OCI-LY7 (cell line): ENCODE data around the gene SCUBE2. TPM values are rescaled to one million over a fixed set of nuclear protein-coding genes. Genes with fewer than 3 reads are reported as not detected.

Experiments
- BruUV-seq: library from RNA; stranded (reverse); fragments of 400-500 nt; replicated peaks from 2 replicates; lab custom pipeline; 2021; lab: Mats Ljungman, UMichigan
- CTCF ChIA-PET: fragments of 300-600 bp; sonication (Branson Sonifier 250); formaldehyde crosslinking; loops from one replicate; lab custom pipeline; 2022; ENCODE audit warnings: antibody characterized with exemption; ENCODE audit not compliant: unreplicated experiment; lab: Charles Lee
- POLR2A ChIA-PET: fragments of 300-600 bp; sonication (Branson Sonifier 250); formaldehyde crosslinking; loops from one replicate; lab custom pipeline; 2022; ENCODE audit warnings: antibody characterized with exemption; lab: Charles Lee
- DNase-seq: peaks from one replicate; pipeline ENCODE4 v3.0.0-alpha.2; 2015; ENCODE audit warnings: low spot score
- H2AFZ ChIP-seq: fragments of 200-600 bp; sonication (generic), shearing (Covaris generic); 2 replicates; pipeline ENCODE4 v1.6.1; 2014; ENCODE audit warnings: mild to moderate bottlenecking, antibody characterized with exemption, low read length, moderate library complexity
- H3K27ac ChIP-seq: fragments of 200-600 bp; sonication (generic); 2 replicates; pipeline ENCODE4 v1.5.1; 2014; ENCODE audit warnings: mixed run types, low read depth, mild to moderate bottlenecking, moderate library complexity, low read length, inconsistent platforms; ENCODE audit not compliant: poor library complexity, severe bottlenecking
- H3K36me3 ChIP-seq: fragments of 200-600 bp; sonication (generic); 2 replicates; pipeline ENCODE4 v1.6.1; 2014; ENCODE audit warnings: mild to moderate bottlenecking, antibody characterized with exemption, low read length, moderate library complexity, mixed read lengths; ENCODE audit not compliant: insufficient read depth
- H3K4me1 ChIP-seq: fragments of 200-600 bp; sonication (generic); 2 replicates; pipeline ENCODE4 v1.5.1; 2014; ENCODE audit warnings: mild to moderate bottlenecking, low read length; ENCODE audit not compliant: insufficient read depth, poor library complexity, severe bottlenecking
- H3K4me2 ChIP-seq: fragments of 200-600 bp; sonication (generic); 2 replicates; pipeline ENCODE4 v1.6.1; 2014; ENCODE audit warnings: mild to moderate bottlenecking, low read length
- H3K4me3 ChIP-seq: fragments of 200-600 bp; sonication (generic); 2 replicates; pipeline ENCODE4 v1.5.1; 2014; ENCODE audit warnings: mild to moderate bottlenecking, low read depth, low read length; ENCODE audit not compliant: poor library complexity, severe bottlenecking
- H3K79me2 ChIP-seq: fragments of 200-600 bp; sonication (generic); 2 replicates; pipeline ENCODE4 v1.6.1; 2016; ENCODE audit warnings: low read depth, mild to moderate bottlenecking, low read length, moderate library complexity, mixed read lengths; ENCODE audit not compliant: insufficient read depth
- H3K9me2 ChIP-seq: fragments of 200-600 bp; sonication (generic); 2 replicates; pipeline ENCODE4 v1.6.1; 2016; ENCODE audit warnings: mild to moderate bottlenecking, low read length, mixed read lengths; ENCODE audit not compliant: insufficient read depth
- H3K9me3 ChIP-seq: fragments of 200-600 bp; sonication (generic); 2 replicates; pipeline ENCODE4 v1.6.1; 2014; ENCODE audit warnings: mild to moderate bottlenecking, mixed run types, low read length, mixed read lengths
- H4K20me1 ChIP-seq: fragments of 200-600 bp; sonication (generic); 2 replicates; pipeline ENCODE4 v1.6.1; 2014; ENCODE audit warnings: mild to moderate bottlenecking, antibody characterized with exemption, low read length, moderate library complexity, mixed read lengths; ENCODE audit not compliant: insufficient read depth
- EZH2phosphoT487 ChIP-seq: fragments of 200-600 bp; sonication (generic); IDR thresholded peaks from 2 replicates; pipeline ENCODE4 v1.6.1; 2018; ENCODE audit warnings: low read depth, borderline replicate concordance, mild to moderate bottlenecking, mixed run types, antibody characterized with exemption, low read length, moderate library complexity, mixed read lengths
- intact Hi-C: fragments of 100-400 bp; cut with micrococcal nuclease; formaldehyde crosslinking; loops from one replicate; pipeline ENCODE4 v1.10.0; 2022; ENCODE audit not compliant: unreplicated experiment
- total RNA-seq, 2 experiments: library from RNA; depleted of rRNA in 1 of 2; stranded (reverse); fragments of >200 nt in 1 of 2; shearing (Covaris generic) in 1 of 2; gene quantifications; 2 replicates each; pipeline ENCODE4 v1.2.3, GENCODE V29; 2014 to 2022
- TF ChIP-seq, protein P1 (sequence below): fragments of 200-600 bp; sonication (generic); conservative IDR thresholded peaks from 2 replicates; pipeline ENCODE4 v1.5.1; 2014; ENCODE audit warnings: mild to moderate bottlenecking, antibody characterized with exemption, low read length, moderate library complexity, mixed read lengths

The SCUBE2 gene
- total RNA-seq, 2 experiments from 2014 or later, result not detected

DNA sequence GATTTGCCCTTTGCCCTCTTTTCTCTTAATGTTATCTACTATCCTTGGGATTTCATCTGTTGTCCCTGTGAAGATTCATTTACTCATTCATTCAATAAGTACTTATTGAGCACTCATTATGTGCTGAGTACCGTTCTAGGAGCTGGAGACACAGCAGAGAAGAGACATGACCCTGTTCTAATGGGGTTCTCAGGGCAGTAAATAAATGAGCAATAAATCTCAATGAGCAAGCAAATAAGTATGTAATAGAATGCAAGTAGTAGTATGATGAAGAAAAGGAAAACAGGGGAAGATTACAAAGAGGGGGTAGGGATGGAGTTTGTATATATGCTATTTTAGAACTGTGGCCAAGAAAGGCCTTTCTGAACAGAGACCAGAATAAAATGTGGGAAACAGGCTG is 53.4 kb downstream of the SCUBE2 start:
- Histone ChIP-seq H3K4me3 (no peak overlapping the region), H3K9me2 (no peaks in the 10 kb centered on the region), H3K4me1 (no peaks in the 10 kb centered on the region), H4K20me1 (no peaks in the 10 kb centered on the region), H2AFZ (no peak overlapping the region), H3K9me3 (no peaks in the 10 kb centered on the region), H3K36me3 (no peaks in the 10 kb centered on the region), H3K4me2 (no peak overlapping the region), H3K79me2 (no peaks in the 10 kb centered on the region), H3K27ac (no peak overlapping the region)
- DNase-seq, result no peak
- no TSS peak for BruUV-seq
- intact Hi-C loops, result no loop called here
- CTCF ChIA-PET, result no interaction called here
- POLR2A ChIA-PET, result interaction anchor here (0.5 kb wide), 1 partner anchor 209 kb away, joined by 5 read pairs; no protein-coding TSS in a partner anchor
- no peak for TF ChIP-seq EZH2phosphoT487
- TF ChIP-seq, protein P1, sequence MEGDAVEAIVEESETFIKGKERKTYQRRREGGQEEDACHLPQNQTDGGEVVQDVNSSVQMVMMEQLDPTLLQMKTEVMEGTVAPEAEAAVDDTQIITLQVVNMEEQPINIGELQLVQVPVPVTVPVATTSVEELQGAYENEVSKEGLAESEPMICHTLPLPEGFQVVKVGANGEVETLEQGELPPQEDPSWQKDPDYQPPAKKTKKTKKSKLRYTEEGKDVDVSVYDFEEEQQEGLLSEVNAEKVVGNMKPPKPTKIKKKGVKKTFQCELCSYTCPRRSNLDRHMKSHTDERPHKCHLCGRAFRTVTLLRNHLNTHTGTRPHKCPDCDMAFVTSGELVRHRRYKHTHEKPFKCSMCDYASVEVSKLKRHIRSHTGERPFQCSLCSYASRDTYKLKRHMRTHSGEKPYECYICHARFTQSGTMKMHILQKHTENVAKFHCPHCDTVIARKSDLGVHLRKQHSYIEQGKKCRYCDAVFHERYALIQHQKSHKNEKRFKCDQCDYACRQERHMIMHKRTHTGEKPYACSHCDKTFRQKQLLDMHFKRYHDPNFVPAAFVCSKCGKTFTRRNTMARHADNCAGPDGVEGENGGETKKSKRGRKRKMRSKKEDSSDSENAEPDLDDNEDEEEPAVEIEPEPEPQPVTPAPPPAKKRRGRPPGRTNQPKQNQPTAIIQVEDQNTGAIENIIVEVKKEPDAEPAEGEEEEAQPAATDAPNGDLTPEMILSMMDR, result no peak

DNA sequence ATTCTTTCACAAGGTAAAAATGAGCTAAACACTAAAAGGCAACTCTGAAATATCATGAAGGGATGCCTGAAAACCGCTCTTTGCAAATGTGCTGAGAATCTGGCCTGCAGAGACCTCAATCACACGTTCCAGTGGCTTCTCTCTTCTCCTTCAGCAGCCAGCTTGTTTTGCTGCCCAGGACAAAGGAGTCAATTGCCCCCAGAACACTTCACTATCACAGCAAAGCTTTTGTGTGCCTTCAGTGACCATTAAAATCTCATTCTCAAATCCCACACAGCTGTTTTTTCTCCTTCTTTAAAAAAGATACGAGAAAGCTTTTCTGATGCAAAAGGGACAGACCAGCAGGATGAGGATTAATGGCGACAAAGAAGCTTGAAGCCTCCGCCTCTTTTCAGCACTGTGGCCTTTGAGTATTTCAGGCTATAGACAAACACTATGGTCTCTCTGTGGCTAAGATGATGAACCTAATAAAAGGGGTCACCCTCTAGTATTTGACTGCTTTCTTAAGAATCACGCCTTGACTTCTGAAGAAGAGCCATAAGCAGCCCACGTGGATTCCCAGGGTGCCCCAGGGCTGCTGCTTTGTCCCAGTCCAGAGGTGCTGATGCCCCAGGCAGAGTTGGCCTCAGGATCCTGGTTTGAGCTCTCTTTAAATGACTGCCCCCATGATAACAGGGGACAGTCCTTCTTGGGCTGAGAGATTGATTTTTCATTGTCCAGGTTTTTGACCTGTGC is 54.2 kb downstream of the SCUBE2 start:
- intact Hi-C loops, result no loop called here
- no peaks in the 10 kb centered on the region for H3K9me3 ChIP-seq
- H3K4me2 ChIP-seq, result no peak overlapping the region
- no TSS peak for BruUV-seq
- no peaks in the 10 kb centered on the region for H3K79me2 ChIP-seq
- H2AFZ ChIP-seq, result no peak overlapping the region
- ChIA-PET POLR2A (interaction anchor here (0.6 to 2.0 kb wide), 2 partner anchors 8 to 872 kb away, joined by 7 to 8 read pairs; no protein-coding TSS in a partner anchor), CTCF (no interaction called here)
- no peaks in the 10 kb centered on the region for H3K36me3 ChIP-seq
- H3K9me2 ChIP-seq, result no peaks in the 10 kb centered on the region
- H3K4me1 ChIP-seq, result no peaks in the 10 kb centered on the region
- no peak for TF ChIP-seq EZH2phosphoT487
- TF ChIP-seq, protein P1, result no peak
- no peak overlapping the region for H3K4me3 ChIP-seq
- no peaks in the 10 kb centered on the region for H4K20me1 ChIP-seq
- H3K27ac ChIP-seq, result no peak overlapping the region
- no peak for DNase-seq

DNA sequence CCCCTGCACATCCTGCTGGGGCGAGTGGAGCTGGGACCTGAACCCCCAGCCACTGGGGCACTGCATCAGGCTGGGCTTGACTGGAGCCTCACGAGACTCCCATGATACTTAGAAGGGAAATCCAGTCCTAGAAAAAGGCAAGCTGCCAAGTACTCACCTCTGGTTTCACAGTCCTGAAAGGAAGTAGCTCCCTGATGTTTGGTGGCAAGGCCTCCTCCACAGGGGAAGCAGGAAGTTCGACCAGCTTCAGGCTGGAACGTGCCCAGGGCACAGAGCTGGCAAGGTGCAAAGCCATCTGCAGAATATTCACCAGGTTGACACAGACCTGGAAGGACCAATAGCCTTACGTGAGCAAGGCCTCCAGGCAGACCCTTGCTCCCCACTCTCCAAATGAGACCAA is 60.8 kb downstream of the SCUBE2 start:
- TF ChIP-seq, protein P1, result no peak
- TF ChIP-seq EZH2phosphoT487, result no peak
- Histone ChIP-seq H3K9me2 (no peaks in the 10 kb centered on the region), H3K27ac (no peak overlapping the region), H2AFZ (no peak overlapping the region), H3K36me3 (no peaks in the 10 kb centered on the region), H3K79me2 (no peaks in the 10 kb centered on the region), H3K4me2 (no peak overlapping the region), H3K4me3 (no peak overlapping the region), H3K9me3 (no peaks in the 10 kb centered on the region), H4K20me1 (no peaks in the 10 kb centered on the region), H3K4me1 (no peaks in the 10 kb centered on the region)
- ChIA-PET CTCF (no interaction called here), POLR2A (interaction anchor here (0.5 kb wide), 2 partner anchors 80 to 778 kb away, joined by 3 to 6 read pairs; no protein-coding TSS in a partner anchor)
- BruUV-seq, result no TSS peak
- intact Hi-C loops, result no loop called here
- DNase-seq, result no peak
